A673 (cell line): Measurements from ENCODE around the gene CDC25B.

Source experiments
- EZH2 ChIP-seq: fragments of 200-600 bp; sonication (generic); IDR thresholded peaks from 2 replicates; pipeline ENCODE4 v1.6.1; 2017; ENCODE audit warnings: borderline replicate concordance, low read depth, mild to moderate bottlenecking, mixed read lengths, antibody characterized with exemption, low read length; ENCODE audit not compliant: poor library complexity, severe bottlenecking
- TF ChIP-seq, protein P1 (sequence below): fragments of 300-800, 200-600 bp; sonication (generic); conservative IDR thresholded peaks from 2 replicates; pipeline ENCODE4 v1.5.1; 2017; ENCODE audit warnings: low read depth, mild to moderate bottlenecking, antibody characterized with exemption, low read length, moderate library complexity, mixed read lengths

- TF ChIP-seq, protein P1, sequence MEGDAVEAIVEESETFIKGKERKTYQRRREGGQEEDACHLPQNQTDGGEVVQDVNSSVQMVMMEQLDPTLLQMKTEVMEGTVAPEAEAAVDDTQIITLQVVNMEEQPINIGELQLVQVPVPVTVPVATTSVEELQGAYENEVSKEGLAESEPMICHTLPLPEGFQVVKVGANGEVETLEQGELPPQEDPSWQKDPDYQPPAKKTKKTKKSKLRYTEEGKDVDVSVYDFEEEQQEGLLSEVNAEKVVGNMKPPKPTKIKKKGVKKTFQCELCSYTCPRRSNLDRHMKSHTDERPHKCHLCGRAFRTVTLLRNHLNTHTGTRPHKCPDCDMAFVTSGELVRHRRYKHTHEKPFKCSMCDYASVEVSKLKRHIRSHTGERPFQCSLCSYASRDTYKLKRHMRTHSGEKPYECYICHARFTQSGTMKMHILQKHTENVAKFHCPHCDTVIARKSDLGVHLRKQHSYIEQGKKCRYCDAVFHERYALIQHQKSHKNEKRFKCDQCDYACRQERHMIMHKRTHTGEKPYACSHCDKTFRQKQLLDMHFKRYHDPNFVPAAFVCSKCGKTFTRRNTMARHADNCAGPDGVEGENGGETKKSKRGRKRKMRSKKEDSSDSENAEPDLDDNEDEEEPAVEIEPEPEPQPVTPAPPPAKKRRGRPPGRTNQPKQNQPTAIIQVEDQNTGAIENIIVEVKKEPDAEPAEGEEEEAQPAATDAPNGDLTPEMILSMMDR: no peak
- no peak for TF ChIP-seq EZH2
Measured at GRCh38 chr20:3783068-3783489, 13.0 kb upstream of the CDC25B start.
